ENCODE measurements around the gene SLC4A4.

DNA sequence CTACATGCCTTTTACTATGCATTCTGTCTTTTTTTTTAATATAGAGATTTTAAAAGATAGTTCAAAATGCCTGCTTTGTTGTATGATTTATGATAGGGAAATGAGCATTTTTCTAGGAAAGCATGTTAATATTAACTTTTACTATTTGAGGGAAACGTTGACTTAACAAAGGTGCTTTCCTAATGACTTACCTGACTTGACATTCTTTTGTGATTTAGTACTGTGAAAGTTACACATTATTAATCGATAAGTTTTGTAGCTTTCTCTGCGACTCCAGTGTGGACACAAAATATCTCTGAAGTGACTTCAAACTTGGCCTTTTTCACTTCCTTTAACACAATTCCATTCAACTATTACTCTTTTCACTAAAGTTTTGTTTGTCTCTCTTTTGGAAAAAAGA is 260.8 kb downstream of the SLC4A4 start:
- TF ChIP-seq, protein P1, sequence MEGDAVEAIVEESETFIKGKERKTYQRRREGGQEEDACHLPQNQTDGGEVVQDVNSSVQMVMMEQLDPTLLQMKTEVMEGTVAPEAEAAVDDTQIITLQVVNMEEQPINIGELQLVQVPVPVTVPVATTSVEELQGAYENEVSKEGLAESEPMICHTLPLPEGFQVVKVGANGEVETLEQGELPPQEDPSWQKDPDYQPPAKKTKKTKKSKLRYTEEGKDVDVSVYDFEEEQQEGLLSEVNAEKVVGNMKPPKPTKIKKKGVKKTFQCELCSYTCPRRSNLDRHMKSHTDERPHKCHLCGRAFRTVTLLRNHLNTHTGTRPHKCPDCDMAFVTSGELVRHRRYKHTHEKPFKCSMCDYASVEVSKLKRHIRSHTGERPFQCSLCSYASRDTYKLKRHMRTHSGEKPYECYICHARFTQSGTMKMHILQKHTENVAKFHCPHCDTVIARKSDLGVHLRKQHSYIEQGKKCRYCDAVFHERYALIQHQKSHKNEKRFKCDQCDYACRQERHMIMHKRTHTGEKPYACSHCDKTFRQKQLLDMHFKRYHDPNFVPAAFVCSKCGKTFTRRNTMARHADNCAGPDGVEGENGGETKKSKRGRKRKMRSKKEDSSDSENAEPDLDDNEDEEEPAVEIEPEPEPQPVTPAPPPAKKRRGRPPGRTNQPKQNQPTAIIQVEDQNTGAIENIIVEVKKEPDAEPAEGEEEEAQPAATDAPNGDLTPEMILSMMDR (IDR thresholded peaks at IDR 0.05 in 4 of 5, conservative IDR thresholded peaks at IDR 0.05 in 1 of 5) = no peak
- TF ChIP-seq POLR2A (IDR thresholded peaks at IDR 0.05) = no peak

Measured in gastrocnemius medialis (tissue), 4 donors.